Loucy (cell line): Measurements from ENCODE around the gene STRBP.

Source experiments
- H2AFZ ChIP-seq: fragments of 200-600 bp; sonication (generic); 2 replicates; pipeline ENCODE4 v1.6.0; 2016; ENCODE audit warnings: antibody characterized with exemption, mild to moderate bottlenecking, low read length, moderate library complexity
- H3F3A ChIP-seq: fragments of 200-600 bp; 2 replicates; pipeline ENCODE4 v1.6.0; 2016; ENCODE audit warnings: antibody characterized with exemption, low read depth, mild to moderate bottlenecking
- H3K27me3 ChIP-seq: fragments of 200-600 bp; sonication (generic); 2 replicates; pipeline ENCODE4 v1.6.1; 2014; ENCODE audit warnings: low read length, mild to moderate bottlenecking; ENCODE audit not compliant: insufficient read depth, poor library complexity, severe bottlenecking
- H3K36me3 ChIP-seq: fragments of 200-600 bp; sonication (generic); 2 replicates; pipeline ENCODE4 v1.6.1; 2016; ENCODE audit warnings: low read length; ENCODE audit not compliant: insufficient read depth
- H3K4me1 ChIP-seq: fragments of 200-600 bp; sonication (generic); 2 replicates; pipeline ENCODE4 v1.5.1; 2014; ENCODE audit warnings: low read length, mild to moderate bottlenecking; ENCODE audit not compliant: insufficient read depth, poor library complexity, severe bottlenecking
- H3K4me2 ChIP-seq: fragments of 200-600 bp; sonication (generic); 2 replicates; pipeline ENCODE4 v1.6.0; 2014; ENCODE audit warnings: antibody characterized with exemption, low read length, low read depth, mild to moderate bottlenecking; ENCODE audit not compliant: poor library complexity, severe bottlenecking
- H3K4me3 ChIP-seq: fragments of 200-600 bp; sonication (generic); 2 replicates; pipeline ENCODE4 v1.5.1; 2014; ENCODE audit warnings: low read length, mild to moderate bottlenecking, mixed read lengths; ENCODE audit not compliant: poor library complexity, severe bottlenecking
- H3K79me2 ChIP-seq: fragments of 200-600 bp; sonication (generic); 2 replicates; pipeline ENCODE4 v1.6.1; 2014; ENCODE audit warnings: low read length; ENCODE audit not compliant: insufficient read depth
- H3K9ac ChIP-seq: fragments of 200-600 bp; sonication (generic); 2 replicates; pipeline ENCODE4 v1.6.0; 2014; ENCODE audit warnings: mild to moderate bottlenecking, low read depth, low read length, moderate library complexity; ENCODE audit not compliant: poor library complexity, severe bottlenecking
- H3K9me2 ChIP-seq: fragments of 200-600 bp; sonication (generic); replicated peaks from 2 replicates; pipeline ENCODE4 v1.6.1; 2016; ENCODE audit warnings: low read depth, low read length, mixed read lengths
- H3K9me3 ChIP-seq: fragments of 200-600 bp; sonication (generic); 2 replicates; pipeline ENCODE4 v1.6.1; 2014; ENCODE audit warnings: mild to moderate bottlenecking, antibody characterized with exemption, low read length, low read depth; ENCODE audit not compliant: insufficient read depth
- H4K20me1 ChIP-seq: fragments of 200-600 bp; sonication (generic); 2 replicates; pipeline ENCODE4 v1.6.0; 2014; ENCODE audit warnings: antibody characterized with exemption, low read length, mild to moderate bottlenecking; ENCODE audit not compliant: insufficient read depth, poor library complexity, severe bottlenecking
- CTCF ChIP-seq: fragments of 200-600 bp; sonication (generic); conservative IDR thresholded peaks from 2 replicates; pipeline ENCODE4 v1.5.1; 2014; ENCODE audit warnings: mild to moderate bottlenecking, antibody characterized with exemption, low read length
- EZH2phosphoT487 ChIP-seq: fragments of 200-600 bp; IDR thresholded peaks from 2 replicates; pipeline ENCODE4 v1.6.1; 2018; ENCODE audit warnings: antibody characterized with exemption, mild to moderate bottlenecking, moderate library complexity, borderline replicate concordance

Gene STRBP

DNA sequence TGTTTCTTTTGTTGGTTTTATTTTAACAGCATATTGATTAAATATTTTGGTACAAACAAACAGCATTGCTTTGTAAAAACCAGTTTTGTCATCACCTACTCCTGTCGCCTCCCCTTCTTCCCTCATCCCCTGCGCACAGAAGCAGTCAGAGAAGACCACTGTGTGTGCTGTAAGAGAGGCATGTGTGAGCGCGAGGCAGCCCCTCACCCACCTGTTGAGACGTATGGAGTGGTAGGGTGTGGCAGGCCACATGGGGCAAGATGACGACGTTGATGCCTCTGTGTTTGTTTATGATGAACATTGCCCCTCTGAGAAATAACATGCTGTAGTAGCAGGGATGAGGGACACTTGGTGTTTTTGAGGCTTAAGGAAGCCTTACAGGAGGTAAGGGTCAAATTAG is 163.6 kb downstream of the STRBP start:
- peaks cover 46% of the 10 kb centered on the region; the same call in 1 of the 2 replicates for H3K36me3 ChIP-seq
- no peaks in the 10 kb centered on the region for H3K27me3 ChIP-seq
- TF ChIP-seq EZH2phosphoT487: no peak
- no peak for TF ChIP-seq CTCF

DNA sequence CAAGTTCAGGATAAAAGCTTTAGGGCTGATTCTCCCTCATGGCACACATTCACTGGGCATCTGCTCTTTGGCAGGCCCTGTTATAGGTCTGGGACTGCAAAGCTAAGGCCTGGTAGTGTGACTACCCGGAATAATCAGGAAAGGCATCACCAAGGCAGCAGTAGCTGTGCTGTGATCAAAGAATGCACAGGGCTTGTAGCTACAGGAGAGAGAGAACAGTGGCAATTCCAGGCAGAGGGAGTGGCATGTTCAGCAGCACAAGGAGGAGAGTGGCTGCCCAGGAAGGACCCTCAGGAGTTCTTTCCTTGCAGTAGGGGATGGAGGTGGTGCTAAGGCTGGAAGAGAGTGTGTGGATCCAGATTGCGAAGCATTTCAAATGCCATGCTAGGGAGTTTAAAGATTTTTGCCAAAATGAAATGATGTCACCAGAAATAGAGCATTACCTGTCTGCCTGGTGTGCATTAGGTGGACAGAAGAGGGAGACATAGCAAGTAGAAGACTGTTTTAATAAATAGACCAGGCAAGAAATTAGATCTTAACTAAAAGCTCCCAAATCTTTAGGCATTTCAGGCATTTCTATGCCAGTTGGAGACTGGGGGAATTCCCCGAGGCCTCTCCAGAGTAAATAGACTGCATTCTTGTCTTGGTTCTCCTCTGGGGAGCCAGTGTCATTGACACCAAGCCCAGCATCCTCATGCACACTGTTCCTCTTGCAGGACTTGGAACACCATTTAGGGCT is 165.8 kb downstream of the STRBP start:
- Histone ChIP-seq H3K4me1 (no peaks in the 10 kb centered on the region), H3K9me3 (no peaks in the 10 kb centered on the region), H3K79me2 (no peaks in the 10 kb centered on the region), H2AFZ (no peak overlapping the region), H3K36me3 (peaks cover 57% of the 10 kb centered on the region; the same call in 1 of the 2 replicates), H3K9ac (no peak overlapping the region), H3F3A (no peaks in the 10 kb centered on the region), H4K20me1 (no peaks in the 10 kb centered on the region), H3K9me2 (no peaks in the 10 kb centered on the region), H3K4me2 (no peak overlapping the region), H3K4me3 (no peak overlapping the region), H3K27me3 (no peaks in the 10 kb centered on the region)
- TF ChIP-seq CTCF (peak; percentile 48), EZH2phosphoT487 (no peak)

More for the DNA sequence above, 163.6 kb downstream of the STRBP start:
- Histone ChIP-seq H3K9me2 (no peaks in the 10 kb centered on the region), H4K20me1 (no peaks in the 10 kb centered on the region), H3F3A (no peaks in the 10 kb centered on the region), H3K4me1 (no peaks in the 10 kb centered on the region), H3K9me3 (no peaks in the 10 kb centered on the region), H3K9ac (no peak overlapping the region), H3K79me2 (no peaks in the 10 kb centered on the region), H2AFZ (no peak overlapping the region), H3K4me2 (no peak overlapping the region), H3K4me3 (no peak overlapping the region)

GRCh38 chr9:123099548-123099947 is 168.8 kb downstream of the STRBP start:
- Histone ChIP-seq H4K20me1 (no peaks in the 10 kb centered on the region), H3K4me1 (no peaks in the 10 kb centered on the region), H3K36me3 (peaks cover 66% of the 10 kb centered on the region; the same call in 1 of the 2 replicates), H3K27me3 (no peaks in the 10 kb centered on the region), H2AFZ (no peak overlapping the region), H3F3A (no peaks in the 10 kb centered on the region), H3K9me3 (no peaks in the 10 kb centered on the region), H3K9ac (no peak overlapping the region), H3K9me2 (no peaks in the 10 kb centered on the region), H3K79me2 (no peaks in the 10 kb centered on the region), H3K4me2 (no peak overlapping the region), H3K4me3 (no peak overlapping the region)
- TF ChIP-seq CTCF (no peak), EZH2phosphoT487 (no peak)
